K562 (cell line): ENCODE data around the gene EZH2. TPM values are rescaled to one million over a fixed set of nuclear protein-coding genes. Genes with fewer than 3 reads are reported as not detected.

ENCODE experiments used
- ATAC-seq: fragments of 200-7000 bp; cut with Tn5 transposase; 3 replicates; pipeline ENCODE4 v1.9.1; 2020; ENCODE audit warnings: moderate library complexity
- BruUV-seq: library from RNA; stranded (reverse); fragments of 400-500 nt; replicated peaks from 2 replicates; lab custom pipeline; 2021; lab: Mats Ljungman, UMichigan
- CTCF ChIA-PET: fragments of 300-600 bp; formaldehyde crosslinking; extraction: SDS; loops from one replicate; lab custom pipeline; 2021; ENCODE audit warnings: low intra/inter-chr PET ratio; lab: Yijun Ruan, JAX
- POLR2A ChIA-PET: fragments of 300-600, 350-650 bp; sonication (Branson Sonifier 250); formaldehyde crosslinking; extraction: SDS; loops from one replicate; lab custom pipeline; 2021; ENCODE audit warnings: antibody characterized with exemption, inconsistent platforms; lab: Yijun Ruan, JAX
- DNase-seq, 4 experiments: peaks; one replicate each; pipeline versions ENCODE4 v3.0.0 to v3.0.0-alpha.2; 2011 to 2018; ENCODE audit warnings: low spot score in 3 of 4, mixed read lengths in 3 of 4; ENCODE audit errors: extremely low read depth in 1 of 4
- FAIRE-seq: peaks from 2 replicates; lab custom pipeline; 2011; peaks lifted over from hg19 to GRCh38; lab: Jason Lieb, UNC
- H2AFZ ChIP-seq: 2 replicates; pipeline ENCODE4 v1.6.0; 2011; ENCODE audit warnings: low read depth, low read length, control low read depth, inconsistent platforms
- H3K27ac ChIP-seq: fragments of 200-600 bp; 3 replicates; pipeline ENCODE4 v1.8.0; 2011; ENCODE audit warnings: low read depth, mild to moderate bottlenecking, control low read depth, inconsistent platforms, low read length, moderate library complexity, mixed read lengths; ENCODE audit errors: extremely low read depth
- H3K27me3 ChIP-seq, 2 experiments: fragments of 300-600 bp in 1 of 2; 2 replicates in 1 of 2; 3 replicates in 1 of 2; pipeline versions ENCODE4 v1.6.0 to v1.8.0; 2011; ENCODE audit warnings: inconsistent platforms in 2 of 2, low read length in 2 of 2, mild to moderate bottlenecking in 1 of 2, mixed read lengths in 1 of 2, moderate library complexity in 1 of 2; ENCODE audit not compliant: control insufficient read depth in 2 of 2, insufficient read depth in 2 of 2
- H3K36me3 ChIP-seq: fragments of 300-600 bp; 3 replicates; pipeline ENCODE4 v1.8.0; 2011; ENCODE audit warnings: mild to moderate bottlenecking, low read length, inconsistent platforms; ENCODE audit not compliant: control insufficient read depth, insufficient read depth
- H3K4me1 ChIP-seq, 2 experiments: fragments of 200-600 bp in 1 of 2; replicated peaks in 1 of 2; 2 replicates in 1 of 2; 3 replicates in 1 of 2; pipeline versions ENCODE4 v1.5.1 to v1.8.0; 2011; ENCODE audit warnings: inconsistent platforms in 2 of 2, low read length in 2 of 2, mild to moderate bottlenecking in 1 of 2, mixed read lengths in 1 of 2, moderate library complexity in 1 of 2; ENCODE audit not compliant: control insufficient read depth in 2 of 2, insufficient read depth in 2 of 2
- H3K4me2 ChIP-seq: 2 replicates; pipeline ENCODE4 v1.6.1; 2011; ENCODE audit warnings: low read length, control low read depth, inconsistent platforms, mixed read lengths; ENCODE audit not compliant: insufficient read depth
- H3K4me3 ChIP-seq: fragments of 200-600 bp; sonication (generic), shearing (Covaris generic); 2 replicates; pipeline ENCODE4 v1.5.1; 2016; ENCODE audit warnings: control low read depth, inconsistent platforms
- H3K79me2 ChIP-seq: fragments of 200-600 bp; 3 replicates; pipeline ENCODE4 v1.8.0; 2011; ENCODE audit warnings: low read length, inconsistent platforms; ENCODE audit not compliant: control insufficient read depth, insufficient read depth
- H3K9ac ChIP-seq, 2 experiments: 2 replicates each; pipeline versions ENCODE4 v1.6.0 to v1.6.1; 2011; ENCODE audit warnings: low read depth in 2 of 2, low read length in 2 of 2, control low read depth in 1 of 2, inconsistent platforms in 1 of 2, mild to moderate bottlenecking in 1 of 2, mixed read lengths in 1 of 2; ENCODE audit not compliant: insufficient read depth in 1 of 2
- H3K9me1 ChIP-seq: one replicate; pipeline ENCODE4 v1.6.0; 2011; ENCODE audit warnings: inconsistent platforms, mild to moderate bottlenecking, low read length, moderate library complexity; ENCODE audit not compliant: control insufficient read depth, insufficient read depth
- H3K9me3 ChIP-seq: replicated peaks from 2 replicates; pipeline ENCODE4 v1.5.1; 2011; ENCODE audit warnings: low read depth, low read length, inconsistent platforms; ENCODE audit not compliant: control insufficient read depth, insufficient read depth
- H4K20me1 ChIP-seq: replicated peaks from 2 replicates; pipeline ENCODE4 v1.6.1; 2011; ENCODE audit warnings: low read length, inconsistent platforms, mixed read lengths; ENCODE audit not compliant: control insufficient read depth, insufficient read depth
- ATF1 ChIP-seq, 2 experiments: fragments of 450-650 bp in 1 of 2; IDR thresholded peaks; 2 replicates each; pipeline ENCODE4 v1.6.1; 2016; ENCODE audit warnings: missing compliant biosample characterization in 1 of 2, missing genetic modification characterization in 1 of 2
- BRCA1 ChIP-seq, 2 experiments: fragments of 450-650 bp in 1 of 2; sonication (generic) in 1 of 2; formaldehyde crosslinking in 1 of 2; IDR thresholded peaks; 2 replicates each; pipeline versions ENCODE4 v1.5.0 to v1.6.1; 2017 to 2020; ENCODE audit warnings: mild to moderate bottlenecking in 1 of 2, missing genetic modification reagents in 1 of 2
- CCAR2 ChIP-seq: fragments of 200-400 bp; formaldehyde crosslinking; IDR thresholded peaks from 2 replicates; pipeline ENCODE4 v1.6.1; 2017; ENCODE audit warnings: mild to moderate bottlenecking, low read depth, low read length
- CUX1 ChIP-seq: fragments of 200-800 bp; sonication (Bioruptor generic); IDR thresholded peaks from 2 replicates; pipeline ENCODE4 v1.6.1; 2016; ENCODE audit warnings: missing genetic modification characterization, missing compliant biosample characterization
- ETV6 ChIP-seq, 3 experiments: fragments of 150-350 bp in 1 of 3; sonication (generic) in 1 of 3; formaldehyde crosslinking in 1 of 3; IDR thresholded peaks; 2 replicates each; pipeline versions ENCODE4 v1.6.1 to v1.8.0; 2014 to 2022; ENCODE audit warnings: borderline replicate concordance in 2 of 3, low read depth in 2 of 3, antibody characterized with exemption in 1 of 3, low read length in 1 of 3, mild to moderate bottlenecking in 1 of 3, missing genetic modification reagents in 1 of 3
- HNRNPK ChIP-seq: fragments of 200-400 bp; formaldehyde crosslinking; IDR thresholded peaks from one replicate; pipeline ENCODE4 v1.6.1; 2018; ENCODE audit warnings: mild to moderate bottlenecking, low read depth, low read length; ENCODE audit not compliant: poor library complexity, severe bottlenecking
- IRF1 ChIP-seq: sonication (generic); formaldehyde crosslinking; IDR thresholded peaks from 2 replicates; pipeline ENCODE4 v1.8.0; 2022; ENCODE audit warnings: missing genetic modification reagents, mild to moderate bottlenecking, borderline replicate concordance
- NFE2L1 ChIP-seq: fragments of 450-650 bp; IDR thresholded peaks from 2 replicates; pipeline ENCODE4 v1.6.1; 2016; ENCODE audit warnings: missing genetic modification characterization, low read depth, mild to moderate bottlenecking, missing compliant biosample characterization, moderate library complexity, borderline replicate concordance
- POLR2A ChIP-seq: fragments of 450-650 bp; conservative IDR thresholded peaks from 2 replicates; pipeline ENCODE4 v1.6.1; 2016
- SAP30 ChIP-seq: fragments of 200-600 bp; sonication (generic); IDR thresholded peaks from 2 replicates; pipeline ENCODE4 v1.6.1; 2012; ENCODE audit warnings: borderline replicate concordance, low read depth, mild to moderate bottlenecking, moderate library complexity, low read length, control low read depth, inconsistent platforms; ENCODE audit not compliant: insufficient read depth, poor library complexity, severe bottlenecking
- TBP ChIP-seq: optimal IDR thresholded peaks from 2 replicates; pipeline ENCODE3; 2011; ENCODE audit warnings: low read depth, low read length, improper control_type of control experiment
- TFAP4 ChIP-seq: sonication (generic); formaldehyde crosslinking; IDR thresholded peaks from 2 replicates; pipeline ENCODE4 v1.8.0; 2022; ENCODE audit warnings: missing genetic modification reagents, mild to moderate bottlenecking, moderate library complexity, borderline replicate concordance
- TSC22D4 ChIP-seq: fragments of 450-650 bp; IDR thresholded peaks from 2 replicates; pipeline ENCODE4 v1.6.1; 2016; ENCODE audit warnings: missing genetic modification characterization, missing biosample characterization, control low read depth
- WGBS: fragments of 100-300 bp; shearing (Covaris generic); methylation state at CpG from one replicate; pipeline ENCODE4 v1.1.6; 2016; ENCODE audit warnings: low coverage, mixed read lengths; ENCODE audit not compliant: insufficient coverage; ENCODE audit errors: missing lambda C conversion rate; 5-methylcytosine and 5-hydroxymethylcytosine counted together
- in situ Hi-C: fragments of 300-500 bp; cut with MboI; formaldehyde crosslinking; loops from 4 replicates; pipeline ENCODE4 v1.15.0; 2018; ENCODE audit warnings: inconsistent platforms, mixed read lengths
- intact Hi-C: fragments of 100-400 bp; cut with micrococcal nuclease; formaldehyde crosslinking; loops from 2 replicates; pipeline ENCODE4 v1.14.2; 2022
- polyA plus RNA-seq, 8 experiments: library from polyadenylated mRNA; depleted of rRNA in 4 of 8; stranded (reverse) in 5 of 8; unstranded in 3 of 8; fragments of >200 nt; fragmentation: Nextera tagmentation in 2 of 8; fragmentation: Illumina TruSeq in 1 of 8; extraction: Ambion mirVana in 2 of 8; extraction: Trizol in 1 of 8; gene quantifications; 2 replicates each; pipeline versions ENCODE4 v1.2.1 to v1.2.3, GENCODE V29; 2011 to 2014; ENCODE audit warnings: inconsistent platforms in 1 of 8, missing spikeins in 1 of 8
- total RNA-seq, 7 experiments: library from RNA; depleted of rRNA in 6 of 7; stranded (reverse); fragments of >200 nt in 6 of 7; fragmentation: Illumina TruSeq in 2 of 7; extraction: Trizol in 2 of 7; gene quantifications; 2 replicates each; pipeline versions ENCODE4 v1.2.1 to v1.2.3, GENCODE V29; 2011 to 2021; ENCODE audit warnings: low replicate concordance in 1 of 7

The EZH2 gene
- total and polyA plus RNA-seq, 9 of the 15 experiments (the other 6 are each of a cell fraction or from before 2014, with no cell fraction given), result 48.7 to 175 (median 98.6) TPM

GRCh38 chr7:148783801-148784527 is 100.1 kb downstream of the EZH2 start:
- FAIRE-seq, result no peak
- Histone ChIP-seq H3K27me3 (no peaks in the 10 kb centered on the region), H2AFZ (no peak overlapping the region), H3K9me3 (no peaks in the 10 kb centered on the region), H4K20me1 (no peaks in the 10 kb centered on the region), H3K9me1 (no peaks in the 10 kb centered on the region), H3K36me3 (peaks cover 90% of the 10 kb centered on the region), H3K4me2 (no peak overlapping the region), H3K79me2 (no peaks in the 10 kb centered on the region), H3K4me3 (no peak overlapping the region), H3K9ac (no peak overlapping the region), H3K27ac (no peak overlapping the region), H3K4me1 (no peaks in the 10 kb centered on the region; a peak in 1 of 5 replicates)
- 90% methylated on average over 15 of the region's 15 CpGs for WGBS
- CTCF ChIA-PET, result interaction anchor here (0.6 kb wide), 1 partner anchor 85 kb away, joined by 3 read pairs; the partner anchor contains the start of gene CUL1
- DNase-seq, result no peak
- BruUV-seq, result no TSS peak
- no peak for ATAC-seq
- POLR2A ChIA-PET, result interaction anchor here (1.5 kb wide), 1 partner anchor 9 kb away, joined by 4 read pairs; no protein-coding TSS in a partner anchor
- TF ChIP-seq ATF1 (CRISPR knock-in tag; IDR thresholded peaks at IDR 0.05) (no peak), ATF1 (tag; IDR thresholded peaks at IDR 0.05) (no peak), SAP30 (no peak), BRCA1 (IDR thresholded peaks at IDR 0.05) (no peak), BRCA1 (CRISPR knock-in tag; IDR thresholded peaks at IDR 0.05) (no peak), IRF1 (CRISPR knock-in tag) (no peak), POLR2A (no peak), TBP (no peak), NFE2L1 (tag) (no peak), TFAP4 (CRISPR knock-in tag) (no peak), ETV6 (IDR thresholded peaks at IDR 0.05; ENCODE audit: borderline replicate concordance in 1 of 2, low read depth in 2 of 2, low read length in 1 of 2) (no peak), ETV6 (CRISPR knock-in tag; IDR thresholded peaks at IDR 0.05; ENCODE audit: borderline replicate concordance) (no peak), CUX1 (CRISPR knock-in tag) (no peak), TSC22D4 (tag) (no peak), CCAR2 (no peak), HNRNPK (no peak)
- intact Hi-C loops (no loop called here), in situ Hi-C loops (no loop called here)
